Measurements from ENCODE around the gene BST1.
"Not testable (repeated sequence)": the region's sequence is repeated elsewhere in the genome, so short reads cannot be mapped to it uniquely, and the experiment has no call there.

BST1 gene

DNA sequence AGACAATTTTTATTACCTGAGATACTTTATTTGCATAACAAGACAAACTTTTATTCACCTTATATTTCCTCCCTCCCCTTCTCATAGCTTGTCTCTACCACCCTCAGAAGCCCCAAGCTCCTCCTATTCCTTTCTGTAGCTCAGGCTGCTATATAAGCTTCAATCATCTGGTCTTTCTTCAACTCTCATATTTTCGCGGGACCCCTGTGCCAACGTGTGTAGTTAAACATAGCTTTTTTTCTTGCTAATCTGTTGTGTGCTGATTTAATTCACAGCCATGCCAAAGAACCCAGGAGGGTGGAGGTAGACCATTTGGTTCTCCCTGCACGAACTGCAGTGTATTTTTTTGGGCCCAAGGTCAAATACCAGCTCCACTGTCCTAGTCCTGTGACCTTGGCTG lies 54.2 kb downstream of the BST1 start:
- Histone ChIP-seq H3K9ac (ENCODE audit: low read length) (no peak overlapping the region), H3K4me1 (ENCODE audit: control insufficient read depth, insufficient read depth, low read length) (no peaks in the 10 kb centered on the region), H3K27ac (ENCODE audit: low read depth, low read length) (no peak overlapping the region), H3K36me3 (ENCODE audit: control insufficient read depth, insufficient read depth, low read length) (no peaks in the 10 kb centered on the region), H3K27me3 (ENCODE audit: control insufficient read depth, insufficient read depth, low read length) (no peaks in the 10 kb centered on the region), H3K4me3 (ENCODE audit: low read length) (no peak overlapping the region)

DNA sequence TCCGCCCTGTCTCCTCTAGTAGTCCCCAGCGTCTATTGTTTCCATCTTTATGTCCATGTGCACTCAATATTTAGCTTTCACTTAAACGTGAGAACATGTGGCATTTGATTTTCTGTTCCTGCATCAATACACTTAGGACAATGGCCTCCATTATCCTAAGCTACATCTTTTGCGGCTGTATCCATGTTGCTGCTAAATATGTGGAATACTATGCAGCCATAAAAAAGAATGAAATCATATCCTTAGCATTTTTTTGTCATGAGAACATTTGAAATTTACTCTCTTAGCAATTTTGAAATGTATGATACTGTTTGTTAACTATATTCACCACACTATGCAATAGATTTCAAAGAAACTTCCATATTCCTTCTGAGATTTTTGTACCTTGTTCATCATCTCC lies 55.4 kb downstream of the BST1 start:
- Histone ChIP-seq H3K27me3 (ENCODE audit: control insufficient read depth, insufficient read depth, low read length) (no peaks in the 10 kb centered on the region), H3K36me3 (ENCODE audit: control insufficient read depth, insufficient read depth, low read length) (no peaks in the 10 kb centered on the region), H3K27ac (ENCODE audit: low read depth, low read length) (no peak overlapping the region), H3K9ac (ENCODE audit: low read length) (no peak overlapping the region), H3K4me3 (ENCODE audit: low read length) (no peak overlapping the region), H3K4me1 (ENCODE audit: control insufficient read depth, insufficient read depth, low read length) (no peaks in the 10 kb centered on the region)

DNA sequence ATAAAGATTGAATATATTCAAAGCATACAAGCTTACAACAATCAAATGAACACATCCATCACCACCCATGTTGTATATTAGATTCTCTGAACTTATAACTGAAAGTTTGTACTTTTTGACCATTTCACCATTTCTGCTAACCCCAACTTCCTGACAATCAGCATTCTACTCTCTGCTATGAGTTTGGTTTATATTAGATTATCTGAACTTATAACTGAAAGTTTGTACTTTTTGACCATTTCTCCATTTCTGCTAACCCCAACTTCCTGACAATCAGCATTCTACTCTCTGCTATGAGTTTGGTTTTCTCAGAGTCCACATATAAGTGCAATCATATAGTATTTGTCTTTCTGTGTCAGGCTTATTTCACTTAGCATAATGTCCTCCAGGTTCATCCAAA lies 59.6 kb downstream of the BST1 start:
- H3K4me1 ChIP-seq (ENCODE audit: control insufficient read depth, insufficient read depth, low read length); H3K4me3 ChIP-seq (ENCODE audit: low read length); H3K27ac ChIP-seq (ENCODE audit: low read depth, low read length); H3K36me3 ChIP-seq (ENCODE audit: control insufficient read depth, insufficient read depth, low read length); H3K27me3 ChIP-seq (ENCODE audit: control insufficient read depth, insufficient read depth, low read length); H3K9ac ChIP-seq (ENCODE audit: low read length): not testable (repeated sequence)

DNA sequence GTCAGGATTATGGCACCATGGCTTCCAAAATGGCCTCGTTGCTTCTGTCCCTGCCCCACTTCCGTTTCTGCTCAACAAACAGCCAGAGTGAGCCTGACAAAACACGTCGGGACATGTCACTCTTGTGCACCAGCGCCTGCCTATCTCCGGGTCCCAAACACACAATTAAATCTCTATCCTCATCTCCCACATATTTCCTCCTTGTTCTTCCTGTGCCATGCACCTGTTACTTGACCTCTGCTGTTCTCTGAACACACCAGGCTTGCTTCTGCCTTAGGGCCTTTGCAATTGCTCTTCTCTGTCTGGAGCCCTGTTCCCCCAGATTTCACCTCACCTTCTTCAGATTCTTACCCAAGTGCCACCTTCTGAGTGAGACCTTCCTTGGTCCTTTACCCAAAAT lies 62.5 kb downstream of the BST1 start:
- Histone ChIP-seq H3K27me3 (ENCODE audit: control insufficient read depth, insufficient read depth, low read length) (no peaks in the 10 kb centered on the region), H3K9ac (ENCODE audit: low read length) (no peak overlapping the region), H3K4me3 (ENCODE audit: low read length) (no peak overlapping the region), H3K4me1 (ENCODE audit: control insufficient read depth, insufficient read depth, low read length) (no peaks in the 10 kb centered on the region), H3K27ac (ENCODE audit: low read depth, low read length) (no peak overlapping the region), H3K36me3 (ENCODE audit: control insufficient read depth, insufficient read depth, low read length) (no peaks in the 10 kb centered on the region)

GRCh38 chr4:15765910-15766697 lies 63.2 kb downstream of the BST1 start:
- Histone ChIP-seq H3K4me1 (ENCODE audit: control insufficient read depth, insufficient read depth, low read length) (no peaks in the 10 kb centered on the region), H3K4me3 (ENCODE audit: low read length) (no peak overlapping the region), H3K9ac (ENCODE audit: low read length) (no peak overlapping the region), H3K27ac (ENCODE audit: low read depth, low read length) (no peak overlapping the region), H3K27me3 (ENCODE audit: control insufficient read depth, insufficient read depth, low read length) (no peaks in the 10 kb centered on the region), H3K36me3 (ENCODE audit: control insufficient read depth, insufficient read depth, low read length) (no peaks in the 10 kb centered on the region)

GRCh38 chr4:15766821-15767220 lies 64.0 kb downstream of the BST1 start:
- no peak overlapping the region for H3K27ac ChIP-seq (ENCODE audit: low read depth, low read length)
- H3K36me3 ChIP-seq (ENCODE audit: control insufficient read depth, insufficient read depth, low read length) = no peaks in the 10 kb centered on the region
- no peak overlapping the region for H3K4me3 ChIP-seq (ENCODE audit: low read length)
- H3K27me3 ChIP-seq (ENCODE audit: control insufficient read depth, insufficient read depth, low read length) = no peaks in the 10 kb centered on the region
- H3K9ac ChIP-seq (ENCODE audit: low read length) = no peak overlapping the region
- H3K4me1 ChIP-seq (ENCODE audit: control insufficient read depth, insufficient read depth, low read length) = no peaks in the 10 kb centered on the region

- H3K4me3 ChIP-seq (ENCODE audit: low read length) = no peak overlapping the region
- no peaks in the 10 kb centered on the region for H3K27me3 ChIP-seq (ENCODE audit: control insufficient read depth, insufficient read depth, low read length)
- H3K4me1 ChIP-seq (ENCODE audit: control insufficient read depth, insufficient read depth, low read length) = no peaks in the 10 kb centered on the region
- H3K36me3 ChIP-seq (ENCODE audit: control insufficient read depth, insufficient read depth, low read length) = no peaks in the 10 kb centered on the region
- no peak overlapping the region for H3K27ac ChIP-seq (ENCODE audit: low read depth, low read length)
- no peak overlapping the region for H3K9ac ChIP-seq (ENCODE audit: low read length)
Measured at GRCh38 chr4:15769202-15769601, 66.3 kb downstream of the BST1 start.

DNA sequence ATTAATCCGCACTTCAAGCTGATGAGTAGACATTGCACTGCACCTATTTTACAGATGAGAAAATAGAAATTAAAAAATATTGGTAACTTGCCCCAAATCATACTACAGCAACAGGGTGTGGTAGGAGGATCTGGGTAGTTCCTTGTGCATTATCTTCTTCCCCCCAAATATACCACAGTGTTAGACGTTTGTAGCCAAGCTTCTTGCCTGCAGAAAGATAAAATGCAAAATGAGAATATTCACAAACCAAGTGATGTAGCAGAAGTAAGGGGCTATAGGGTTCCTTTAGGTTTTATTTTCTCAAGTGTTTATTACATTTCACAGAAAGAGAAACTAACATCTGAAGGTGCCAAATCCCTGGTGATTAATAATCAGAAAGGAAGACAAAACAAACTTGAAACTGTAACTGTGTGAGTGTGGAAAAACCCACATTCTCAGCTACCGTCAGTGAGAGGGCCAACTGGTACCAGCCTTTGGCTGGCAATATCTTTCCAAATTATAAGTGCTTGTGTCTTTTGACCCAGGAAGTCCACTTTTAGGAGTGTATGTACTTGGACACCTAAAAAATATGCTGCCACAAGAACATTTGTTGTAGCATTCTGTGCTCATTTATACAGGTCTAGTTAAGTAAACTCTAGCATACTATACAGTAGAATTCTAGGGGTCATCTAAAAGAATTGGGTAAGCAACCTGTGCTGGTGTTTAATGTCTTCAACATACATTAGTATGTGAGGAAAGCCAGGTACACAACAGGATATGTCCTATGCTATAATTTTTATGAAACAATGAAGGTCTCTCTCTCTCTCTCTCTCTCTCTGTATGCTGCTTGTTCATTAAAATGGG lies 68.6 kb downstream of the BST1 start:
- no peak overlapping the region for H3K27ac ChIP-seq (ENCODE audit: low read depth, low read length)
- no peak overlapping the region for H3K9ac ChIP-seq (ENCODE audit: low read length)
- H3K4me1 ChIP-seq (ENCODE audit: control insufficient read depth, insufficient read depth, low read length) = no peaks in the 10 kb centered on the region
- H3K27me3 ChIP-seq (ENCODE audit: control insufficient read depth, insufficient read depth, low read length) = no peaks in the 10 kb centered on the region
- no peak overlapping the region for H3K4me3 ChIP-seq (ENCODE audit: low read length)
- H3K36me3 ChIP-seq (ENCODE audit: control insufficient read depth, insufficient read depth, low read length) = no peaks in the 10 kb centered on the region

- H3K4me3 ChIP-seq (ENCODE audit: low read length) = no peak overlapping the region
- H3K4me1 ChIP-seq (ENCODE audit: control insufficient read depth, insufficient read depth, low read length) = no peaks in the 10 kb centered on the region
- H3K36me3 ChIP-seq (ENCODE audit: control insufficient read depth, insufficient read depth, low read length) = no peaks in the 10 kb centered on the region
- no peaks in the 10 kb centered on the region for H3K27me3 ChIP-seq (ENCODE audit: control insufficient read depth, insufficient read depth, low read length)
- no peak overlapping the region for H3K27ac ChIP-seq (ENCODE audit: low read depth, low read length)
- no peak overlapping the region for H3K9ac ChIP-seq (ENCODE audit: low read length)
Measured at GRCh38 chr4:15774020-15774420, 71.2 kb downstream of the BST1 start.

GRCh38 chr4:15776871-15777648 lies 74.2 kb downstream of the BST1 start:
- no peaks in the 10 kb centered on the region for H3K27me3 ChIP-seq (ENCODE audit: control insufficient read depth, insufficient read depth, low read length)
- no peaks in the 10 kb centered on the region for H3K36me3 ChIP-seq (ENCODE audit: control insufficient read depth, insufficient read depth, low read length)
- H3K9ac ChIP-seq (ENCODE audit: low read length) = no peak overlapping the region
- H3K27ac ChIP-seq (ENCODE audit: low read depth, low read length) = no peak overlapping the region
- no peaks in the 10 kb centered on the region for H3K4me1 ChIP-seq (ENCODE audit: control insufficient read depth, insufficient read depth, low read length)
- no peak overlapping the region for H3K4me3 ChIP-seq (ENCODE audit: low read length)

DNA sequence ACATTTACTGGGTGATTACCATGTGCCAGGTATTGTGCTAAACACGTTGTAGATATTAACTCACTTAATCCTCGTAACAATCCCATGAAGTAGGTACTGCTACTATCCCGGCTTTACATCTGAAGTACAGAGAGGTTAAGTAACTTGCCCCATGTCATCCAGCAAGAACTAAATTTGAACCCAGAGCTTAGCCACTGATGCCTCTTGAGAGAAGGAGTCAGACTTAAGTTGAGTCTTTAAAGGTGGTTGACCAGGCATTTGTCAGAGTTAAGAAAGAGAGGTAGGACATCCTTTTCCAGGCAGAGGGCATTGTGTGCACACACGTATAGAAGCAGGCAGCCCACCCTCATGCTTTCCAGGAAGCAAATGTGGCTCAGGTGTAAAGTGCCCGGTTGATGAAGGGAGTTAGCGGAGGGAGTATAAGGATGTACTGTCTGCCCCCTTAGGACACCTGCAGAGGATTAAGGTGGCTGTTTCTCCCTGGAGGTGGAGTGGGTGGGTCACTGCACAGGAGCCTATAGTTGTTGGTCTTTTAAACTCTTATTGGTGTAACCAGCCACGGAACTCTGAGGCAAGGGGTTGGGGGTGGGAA lies 74.9 kb downstream of the BST1 start:
- no peaks in the 10 kb centered on the region for H3K27me3 ChIP-seq (ENCODE audit: control insufficient read depth, insufficient read depth, low read length)
- H3K36me3 ChIP-seq (ENCODE audit: control insufficient read depth, insufficient read depth, low read length) = no peaks in the 10 kb centered on the region
- H3K4me3 ChIP-seq (ENCODE audit: low read length) = peak overlapping the region; percentile 76
- no peak overlapping the region for H3K9ac ChIP-seq (ENCODE audit: low read length)
- no peaks in the 10 kb centered on the region for H3K4me1 ChIP-seq (ENCODE audit: control insufficient read depth, insufficient read depth, low read length)
- no peak overlapping the region for H3K27ac ChIP-seq (ENCODE audit: low read depth, low read length)

Measured in rectal smooth muscle tissue (tissue), 1 donor.